ENCODE results near the gene SORBS1.

Gene SORBS1

GRCh38 chr10:95457319-95457886 is 103.8 kb downstream of the SORBS1 start:
- no peak for DNase-seq

GRCh38 chr10:95456516-95456915 is 104.7 kb downstream of the SORBS1 start:
- DNase-seq, result no peak

GRCh38 chr10:95454940-95455339 is 106.2 kb downstream of the SORBS1 start:
- no peak for DNase-seq

- no peak for DNase-seq
Measured at GRCh38 chr10:95454356-95454755, 106.8 kb downstream of the SORBS1 start.

- no peak for DNase-seq
Measured at GRCh38 chr10:95451568-95452524, 109.3 kb downstream of the SORBS1 start.

GRCh38 chr10:95451150-95451549 is 110.0 kb downstream of the SORBS1 start:
- no peak for DNase-seq

- DNase-seq, result no peak
Measured at GRCh38 chr10:95450188-95450587, 111.0 kb downstream of the SORBS1 start.

- no peak for DNase-seq
Measured at GRCh38 chr10:95447685-95448084, 113.5 kb downstream of the SORBS1 start.

GRCh38 chr10:95445837-95446486 is 115.2 kb downstream of the SORBS1 start:
- peak; percentile 5 for DNase-seq

- no peak for DNase-seq
Measured at GRCh38 chr10:95445223-95445836, 115.8 kb downstream of the SORBS1 start.

GRCh38 chr10:95444792-95445191 is 116.4 kb downstream of the SORBS1 start:
- DNase-seq, result no peak

- no peak for DNase-seq
Measured at GRCh38 chr10:95443636-95444035, 117.5 kb downstream of the SORBS1 start.

GRCh38 chr10:95442341-95442740 is 118.8 kb downstream of the SORBS1 start:
- no peak for DNase-seq

- DNase-seq, result no peak
Measured at GRCh38 chr10:95441547-95441923, 119.6 kb downstream of the SORBS1 start.

GRCh38 chr10:95440756-95441546 is 120.2 kb downstream of the SORBS1 start:
- no peak for DNase-seq

GRCh38 chr10:95440038-95440725 is 121.0 kb downstream of the SORBS1 start:
- DNase-seq, result no peak

- DNase-seq, result no peak
Measured at GRCh38 chr10:95438781-95439180, 122.4 kb downstream of the SORBS1 start.

- no peak for DNase-seq
Measured at GRCh38 chr10:95437669-95438068, 123.5 kb downstream of the SORBS1 start.

GRCh38 chr10:95435548-95436279 is 125.5 kb downstream of the SORBS1 start:
- DNase-seq, result no peak

- no peak for DNase-seq
Measured at GRCh38 chr10:95434583-95434982, 126.6 kb downstream of the SORBS1 start.

GRCh38 chr10:95431900-95432342 is 129.2 kb downstream of the SORBS1 start:
- no peak for DNase-seq
